Mesothelial cell of epicardium (in vitro differentiated cells): ENCODE data around the gene ATM. TPM values are rescaled to one million over a fixed set of nuclear protein-coding genes. Genes with fewer than 3 reads are reported as not detected.
A peak's percentile ranks its signal among the peaks of the same experiment; 100 is the strongest.

Experiments used
- DNase-seq, 2 experiments: peaks; one replicate each; pipeline ENCODE4 v3.0.0; 2021; ENCODE audit warnings: low spot score in 2 of 2; ENCODE audit not compliant: unreplicated experiment in 2 of 2
- H3K27ac Mint-ChIP-seq: 2 replicates; pipeline ENCODE4 v1.8.0; 2021; ENCODE audit warnings: mixed read lengths
- H3K27me3 Mint-ChIP-seq: 2 replicates; pipeline ENCODE4 v1.8.0; 2021; ENCODE audit warnings: low read depth, mixed read lengths
- H3K36me3 Mint-ChIP-seq: 2 replicates; pipeline ENCODE4 v1.8.0; 2021; ENCODE audit warnings: mixed read lengths
- H3K4me1 Mint-ChIP-seq: 2 replicates; pipeline ENCODE4 v1.8.0; 2021; ENCODE audit warnings: mixed read lengths
- H3K4me3 Mint-ChIP-seq: 2 replicates; pipeline ENCODE4 v1.8.0; 2021; ENCODE audit warnings: mild to moderate bottlenecking, moderate library complexity, mixed read lengths
- H3K9me3 Mint-ChIP-seq: 2 replicates; pipeline ENCODE4 v1.8.0; 2021; ENCODE audit warnings: mixed read lengths
- CTCF ChIP-seq: fragments of 200-600 bp; sonication (generic); IDR thresholded peaks from one replicate; pipeline ENCODE4 v1.5.0; 2021; ENCODE audit warnings: antibody characterized with exemption; ENCODE audit not compliant: unreplicated experiment
- total RNA-seq: library from RNA; stranded (reverse); gene quantifications from 3 replicates; pipeline ENCODE4 v1.2.1, GENCODE V29; 2021

ATM gene
- total RNA-seq = 73.3 to 81.6 TPM (median 78.0 TPM) in 3 replicates

DNA sequence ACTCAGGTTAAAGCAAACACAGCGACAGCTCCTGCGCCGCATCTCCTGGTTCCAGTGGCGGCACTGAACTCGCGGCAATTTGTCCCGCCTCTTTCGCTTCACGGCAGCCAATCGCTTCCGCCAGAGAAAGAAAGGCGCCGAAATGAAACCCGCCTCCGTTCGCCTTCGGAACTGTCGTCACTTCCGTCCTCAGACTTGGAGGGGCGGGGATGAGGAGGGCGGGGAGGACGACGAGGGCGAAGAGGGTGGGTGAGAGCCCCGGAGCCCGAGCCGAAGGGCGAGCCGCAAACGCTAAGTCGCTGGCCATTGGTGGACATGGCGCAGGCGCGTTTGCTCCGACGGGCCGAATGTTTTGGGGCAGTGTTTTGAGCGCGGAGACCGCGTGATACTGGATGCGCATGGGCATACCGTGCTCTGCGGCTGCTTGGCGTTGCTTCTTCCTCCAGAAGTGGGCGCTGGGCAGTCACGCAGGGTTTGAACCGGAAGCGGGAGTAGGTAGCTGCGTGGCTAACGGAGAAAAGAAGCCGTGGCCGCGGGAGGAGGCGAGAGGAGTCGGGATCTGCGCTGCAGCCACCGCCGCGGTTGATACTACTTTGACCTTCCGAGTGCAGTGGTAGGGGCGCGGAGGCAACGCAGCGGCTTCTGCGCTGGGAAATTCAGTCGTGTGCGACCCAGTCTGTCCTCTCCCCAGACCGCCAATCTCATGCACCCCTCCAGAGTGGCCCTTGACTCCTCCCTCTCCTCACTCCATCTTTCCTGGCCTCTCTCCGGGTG lies at the start of gene ATM, which contains the start of gene NPAT:
ATM (plus strand) TSS at position 494 of the 774 bp plus-strand sequence. CDS start 4,558 bp downstream, outside the sequence.
NPAT (minus strand) TSS at position 65 of the 774 bp plus-strand sequence. CDS start 102 bp downstream, outside the sequence.
- Mint-ChIP-seq H3K27ac (no peak within 1 kb of the TSS), H3K36me3 (no peaks in the 10 kb centered on the region), H3K4me1 (peaks cover 31% of the 10 kb centered on the region), H3K9me3 (no peaks in the 10 kb centered on the region), H3K4me3 (no peak within 1 kb of the TSS), H3K27me3 (no peaks in the 10 kb centered on the region)
- TF ChIP-seq CTCF = peak; percentile 47
- peak; percentile 97 to 99 for DNase-seq

DNA sequence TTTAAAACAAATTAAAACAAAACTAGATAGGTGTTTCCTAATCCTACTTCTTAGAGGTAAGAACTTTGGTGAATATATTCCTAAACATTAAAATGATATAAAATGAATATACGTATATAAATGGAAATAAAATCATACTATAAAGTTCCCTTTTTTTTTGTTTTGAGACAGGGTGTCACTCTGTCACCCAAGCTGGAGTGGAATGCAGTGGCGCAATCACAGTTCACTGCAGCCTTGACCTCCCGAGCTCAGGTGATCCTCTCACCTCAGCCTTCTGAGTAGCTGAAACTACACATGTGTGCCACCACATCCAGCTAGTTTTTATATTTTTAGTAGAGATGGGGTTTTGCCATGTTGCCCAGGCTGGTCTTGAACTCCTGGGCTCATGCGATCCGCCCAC lies 45.3 kb upstream of the ATM start:
- TF ChIP-seq CTCF = no peak

DNA sequence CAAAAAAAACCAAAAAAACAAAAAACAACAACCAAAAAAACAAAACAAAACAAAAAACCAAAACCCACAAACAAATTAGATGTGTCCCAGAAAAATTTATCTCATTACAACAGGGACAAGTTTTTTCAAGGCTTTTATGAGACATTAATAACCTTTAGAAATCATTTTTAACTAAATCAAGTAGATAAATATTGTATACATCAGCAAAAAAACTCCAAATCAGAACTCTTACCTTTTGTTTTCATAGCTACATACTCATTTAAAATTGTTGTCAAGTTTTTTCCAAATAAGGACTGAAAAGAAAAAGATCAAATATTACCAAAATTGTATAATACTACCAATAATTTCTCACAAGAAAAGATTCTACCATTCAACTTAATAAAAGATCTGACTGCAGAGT lies 29.1 kb upstream of the ATM start:
- H3K4me3 Mint-ChIP-seq = no peak overlapping the region
- peaks cover 17% of the 10 kb centered on the region for H3K36me3 Mint-ChIP-seq
- no peak overlapping the region for H3K27ac Mint-ChIP-seq
- H3K27me3 Mint-ChIP-seq = no peaks in the 10 kb centered on the region
- H3K9me3 Mint-ChIP-seq = no peaks in the 10 kb centered on the region
- DNase-seq = no peak
- H3K4me1 Mint-ChIP-seq = no peaks in the 10 kb centered on the region
- no peak for TF ChIP-seq CTCF

More for the DNA sequence above, 45.3 kb upstream of the ATM start:
- H3K4me3 Mint-ChIP-seq = no peak overlapping the region
- H3K36me3 Mint-ChIP-seq = peaks cover 37% of the 10 kb centered on the region
- H3K9me3 Mint-ChIP-seq = peaks cover 9% of the 10 kb centered on the region
- H3K4me1 Mint-ChIP-seq = no peaks in the 10 kb centered on the region
- DNase-seq = no peak
- H3K27me3 Mint-ChIP-seq = no peaks in the 10 kb centered on the region
- no peak overlapping the region for H3K27ac Mint-ChIP-seq

DNA sequence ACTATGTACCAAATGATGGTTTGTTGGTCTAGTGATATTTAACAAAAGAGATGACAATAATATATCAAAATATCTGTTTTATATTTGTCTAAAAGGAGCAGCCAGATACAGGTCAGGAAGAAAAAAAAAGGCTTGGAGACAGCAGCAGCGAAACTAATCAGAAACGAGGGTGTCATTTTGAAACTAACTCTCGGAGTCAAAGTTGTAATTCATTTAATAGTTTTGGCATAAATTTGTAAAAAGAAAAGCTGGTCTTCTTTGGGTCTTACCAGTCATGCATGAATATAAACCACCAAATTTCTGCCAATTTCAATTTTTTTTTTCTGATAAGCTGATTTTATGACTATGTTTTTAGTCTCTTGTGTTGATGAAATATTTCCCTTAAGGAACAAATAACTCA lies 26.0 kb upstream of the ATM start:
- Mint-ChIP-seq H3K4me1 (peaks cover 12% of the 10 kb centered on the region), H3K27ac (no peak overlapping the region), H3K36me3 (peaks cover 8% of the 10 kb centered on the region), H3K9me3 (no peaks in the 10 kb centered on the region), H3K4me3 (no peak overlapping the region), H3K27me3 (no peaks in the 10 kb centered on the region)
- no peak for TF ChIP-seq CTCF
- no peak for DNase-seq

- no peak overlapping the region for H3K4me3 Mint-ChIP-seq
- DNase-seq = no peak
- H3K4me1 Mint-ChIP-seq = peaks cover 12% of the 10 kb centered on the region
- no peaks in the 10 kb centered on the region for H3K27me3 Mint-ChIP-seq
- no peak for TF ChIP-seq CTCF
- H3K36me3 Mint-ChIP-seq = peaks cover 8% of the 10 kb centered on the region
- H3K9me3 Mint-ChIP-seq = no peaks in the 10 kb centered on the region
- H3K27ac Mint-ChIP-seq = no peak overlapping the region
Observed at GRCh38 chr11:108197351-108197750, 25.5 kb upstream of the ATM start.
